Lung (tissue), 12 donors: ENCODE measurements around the gene JADE1. TPM values are rescaled to one million over a fixed set of nuclear protein-coding genes. Genes with fewer than 3 reads are reported as not detected.

ENCODE experiments used
- ATAC-seq: fragments of 200-7000 bp; cut with Tn5 transposase; one replicate; pipeline ENCODE4 v1.9.1; 2020; ENCODE audit warnings: moderate number of reproducible peaks; ENCODE audit not compliant: insufficient read depth, low FRiP score
- DNase-seq, 3 donors: peaks; one replicate each; pipeline ENCODE4 v3.0.0-alpha.2; 2013 to 2017
- H3K27ac ChIP-seq, 2 donors: one replicate each; pipeline ENCODE4 v1.5.1; 2013; ENCODE audit warnings: mild to moderate bottlenecking in 2 of 2, moderate library complexity in 2 of 2, control low read depth in 1 of 2, inconsistent platforms in 1 of 2, low read depth in 1 of 2, low read length in 1 of 2
- H3K27me3 ChIP-seq, 3 donors: one replicate each; pipeline ENCODE4 v1.5.1; 2013; ENCODE audit warnings: low read length in 2 of 3; ENCODE audit not compliant: control insufficient read depth in 3 of 3, insufficient read depth in 3 of 3
- H3K36me3 ChIP-seq, 4 donors: one replicate each; pipeline ENCODE4 v1.5.1; 2013; ENCODE audit warnings: low read length in 4 of 4, mild to moderate bottlenecking in 1 of 4, moderate library complexity in 1 of 4; ENCODE audit not compliant: control insufficient read depth in 4 of 4, insufficient read depth in 4 of 4
- H3K4me1 ChIP-seq, 5 donors: one replicate each; pipeline ENCODE4 v1.5.1; 2013; ENCODE audit warnings: low read length in 5 of 5, mild to moderate bottlenecking in 2 of 5, moderate library complexity in 1 of 5; ENCODE audit not compliant: control insufficient read depth in 5 of 5, insufficient read depth in 5 of 5
- H3K4me3 ChIP-seq: one replicate; pipeline ENCODE4 v1.5.1; 2013; ENCODE audit warnings: mild to moderate bottlenecking, control low read depth, moderate library complexity
- H3K9ac ChIP-seq, 2 donors: one replicate each; pipeline ENCODE4 v1.5.1; 2013; ENCODE audit warnings: low read length in 2 of 2, control low read depth in 1 of 2; ENCODE audit not compliant: insufficient read depth in 1 of 2
- H3K9me3 ChIP-seq, 4 donors: one replicate each; pipeline ENCODE4 v1.5.1; 2013; ENCODE audit warnings: low read length in 3 of 4, mild to moderate bottlenecking in 1 of 4, moderate library complexity in 1 of 4; ENCODE audit not compliant: control insufficient read depth in 4 of 4, insufficient read depth in 3 of 4
- CTCF ChIP-seq: IDR thresholded peaks from 2 replicates; pipeline ENCODE4 v1.5.1; 2012; ENCODE audit warnings: mild to moderate bottlenecking; ENCODE audit errors: control extremely low read depth, extremely low read depth
- WGBS, 2 donors: extraction: QIAGEN DNeasy Blood & Tissue Kit; methylation state at CpG; one replicate each; pipeline ENCODE4 v1.1.7; 2013; 5-methylcytosine and 5-hydroxymethylcytosine counted together
- polyA plus RNA-seq, 2 donors: library from polyadenylated mRNA; stranded (reverse); fragments of 200-250 nt; gene quantifications; one replicate each; pipeline ENCODE4 v1.2.1, GENCODE V29; 2013
- total RNA-seq, 2 donors: library from RNA; depleted of rRNA in 1 of 2; stranded (reverse); fragments of >200 nt in 1 of 2; gene quantifications; one replicate each; pipeline ENCODE4 v1.2.1, GENCODE V29; 2014 to 2021
- donor health status: control.
- donor health status: control.
- donor health status: Bipolar disorder and iron deficiency.
- donor health status: healthy.
- donor health status: DM: yes; HTN: yes; CAD: no.

JADE1 gene
- total and polyA plus RNA-seq, 4 donors, result 8.9 to 46.1 (median 17.5) TPM

GRCh38 chr4:128840711-128841318 is 31.3 kb downstream of the JADE1 start:
- no peak for TF ChIP-seq CTCF
- H3K27me3 ChIP-seq, result no peaks in the 10 kb centered on the region
- 68 to 90% methylated on average over 2 of the region's 2 CpGs for WGBS, 2 donors
- no peak overlapping the region for H3K27ac ChIP-seq
- peaks cover 0 to 28% (median 1%) of the 10 kb centered on the region in 5 donors for H3K4me1 ChIP-seq
- no peak overlapping the region for H3K9ac ChIP-seq
- DNase-seq (no peak), ATAC-seq (no peak)
- peaks cover 0 to 12% (median 3%) of the 10 kb centered on the region in 4 donors for H3K36me3 ChIP-seq
- H3K4me3 ChIP-seq, result no peak overlapping the region
- H3K9me3 ChIP-seq, result no peaks in the 10 kb centered on the region

DNA sequence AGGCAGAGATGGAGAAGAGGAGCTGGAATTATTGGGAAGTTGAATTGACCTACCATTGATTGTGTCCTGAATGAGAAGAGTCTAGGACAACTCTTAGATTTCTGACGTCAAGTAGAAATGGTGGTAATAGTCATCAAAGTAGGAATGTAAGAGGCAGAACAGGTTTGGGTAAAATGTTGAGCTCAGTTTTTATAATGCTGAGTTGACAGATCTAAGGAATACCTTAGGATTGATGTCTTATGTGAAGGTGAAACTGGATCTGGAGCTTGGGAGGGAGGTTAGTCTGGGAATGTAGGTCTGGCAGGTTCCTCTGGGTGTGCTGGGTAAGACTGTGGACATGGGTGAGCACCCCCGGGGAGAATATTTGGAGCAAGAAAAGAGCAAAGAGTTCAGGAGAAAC is 31.9 kb downstream of the JADE1 start:
- 83 to 88% methylated on average over 2 of the region's 2 CpGs for WGBS, 2 donors
- Histone ChIP-seq H3K36me3 (peaks cover 0 to 12% (median 5%) of the 10 kb centered on the region in 4 donors), H3K27me3 (no peaks in the 10 kb centered on the region), H3K4me1 (peaks cover 0 to 28% (median 0%) of the 10 kb centered on the region in 5 donors), H3K4me3 (no peak overlapping the region), H3K27ac (no peak overlapping the region), H3K9ac (no peak overlapping the region), H3K9me3 (no peaks in the 10 kb centered on the region)
- no peak for DNase-seq
- ATAC-seq, result no peak
- no peak for TF ChIP-seq CTCF

- no peak overlapping the region for H3K9ac ChIP-seq
- H3K36me3 ChIP-seq, result peaks cover 10 to 29% (median 14%) of the 10 kb centered on the region in 4 donors
Measured at GRCh38 chr4:128844931-128845330, 35.4 kb downstream of the JADE1 start.

More at GRCh38 chr4:128844931-128845330, 35.4 kb downstream of the JADE1 start:
- Histone ChIP-seq H3K9me3 (no peaks in the 10 kb centered on the region), H3K4me3 (no peak overlapping the region), H3K27ac (peak overlapping the region in 1 of 2 donors; percentile 2), H3K4me1 (peaks cover 0 to 28% (median 0%) of the 10 kb centered on the region in 5 donors), H3K27me3 (no peaks in the 10 kb centered on the region)
- WGBS, 2 donors, result 62 to 75% methylated on average over 4 of the region's 4 CpGs
- no peak for DNase-seq
- TF ChIP-seq CTCF, result no peak
- ATAC-seq, result no peak
